SIG-M5 treated with dmso at 0.1 percent for 504 hours (cell line): ENCODE data around the gene RAB23.

Experiments
- DNase-seq: peaks from one replicate; lab custom pipeline; 2025; ENCODE audit not compliant: unreplicated experiment; lab: John Stamatoyannopoulos, UW

Gene RAB23

DNA sequence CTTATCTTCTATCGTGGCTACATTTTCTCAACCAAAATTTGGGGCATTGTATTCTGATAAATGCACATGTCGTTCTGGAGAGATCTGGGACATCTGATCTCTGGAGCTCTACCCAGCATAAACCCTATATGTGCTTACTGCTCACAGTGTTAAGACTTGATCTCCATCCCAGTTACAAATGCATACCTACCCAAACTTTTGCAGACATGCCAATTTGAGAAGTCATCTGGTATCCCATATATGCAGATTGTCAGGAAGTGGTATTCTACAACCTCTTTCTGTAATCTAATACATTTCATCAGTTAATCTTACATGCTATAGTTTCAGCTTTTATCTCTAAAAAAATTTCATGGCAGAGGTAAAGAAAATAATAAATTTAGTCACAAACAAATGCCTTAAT lies 38.8 kb downstream of the RAB23 start:
- no peak for DNase-seq

DNA sequence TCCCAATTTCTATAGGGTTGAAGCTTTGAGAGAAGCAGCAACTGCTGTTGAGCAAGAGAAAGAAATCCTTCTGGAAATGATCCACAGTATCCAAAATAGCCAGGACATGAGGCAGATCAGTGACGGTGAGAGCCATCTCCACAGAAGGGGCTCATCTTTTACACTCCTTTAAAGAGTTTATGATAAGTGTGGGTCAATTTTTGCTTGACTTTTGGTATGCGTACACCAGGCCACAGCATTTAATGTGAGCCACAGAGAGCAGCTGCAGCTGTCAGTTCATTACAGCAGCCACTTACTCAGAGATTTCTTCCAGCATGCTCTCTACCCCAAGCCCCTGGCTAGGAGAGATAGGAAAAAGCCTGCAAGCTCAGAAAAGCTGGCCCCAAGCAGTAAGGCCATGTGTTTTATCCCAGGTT lies 40.1 kb downstream of the RAB23 start:
- DNase-seq: no peak

DNA sequence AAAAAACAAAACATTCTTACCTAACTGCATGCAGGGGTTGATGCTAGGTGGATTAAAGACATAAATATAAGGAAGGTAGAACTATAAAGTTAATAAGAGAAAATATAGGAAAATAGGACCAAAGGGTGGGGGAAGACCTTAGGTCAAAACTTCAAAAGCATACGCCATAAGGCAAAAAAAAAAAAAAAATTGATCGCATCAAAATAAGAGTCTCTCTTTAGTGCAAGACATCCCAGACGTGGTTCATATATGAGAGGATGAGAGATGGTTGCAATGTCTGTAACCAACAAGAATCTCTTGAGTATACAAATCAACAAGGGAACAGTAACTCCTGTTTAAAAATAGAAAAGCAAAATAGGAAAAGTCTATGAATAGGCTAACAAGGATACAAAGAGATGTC lies 41.5 kb downstream of the RAB23 start:
- DNase-seq: no peak

DNA sequence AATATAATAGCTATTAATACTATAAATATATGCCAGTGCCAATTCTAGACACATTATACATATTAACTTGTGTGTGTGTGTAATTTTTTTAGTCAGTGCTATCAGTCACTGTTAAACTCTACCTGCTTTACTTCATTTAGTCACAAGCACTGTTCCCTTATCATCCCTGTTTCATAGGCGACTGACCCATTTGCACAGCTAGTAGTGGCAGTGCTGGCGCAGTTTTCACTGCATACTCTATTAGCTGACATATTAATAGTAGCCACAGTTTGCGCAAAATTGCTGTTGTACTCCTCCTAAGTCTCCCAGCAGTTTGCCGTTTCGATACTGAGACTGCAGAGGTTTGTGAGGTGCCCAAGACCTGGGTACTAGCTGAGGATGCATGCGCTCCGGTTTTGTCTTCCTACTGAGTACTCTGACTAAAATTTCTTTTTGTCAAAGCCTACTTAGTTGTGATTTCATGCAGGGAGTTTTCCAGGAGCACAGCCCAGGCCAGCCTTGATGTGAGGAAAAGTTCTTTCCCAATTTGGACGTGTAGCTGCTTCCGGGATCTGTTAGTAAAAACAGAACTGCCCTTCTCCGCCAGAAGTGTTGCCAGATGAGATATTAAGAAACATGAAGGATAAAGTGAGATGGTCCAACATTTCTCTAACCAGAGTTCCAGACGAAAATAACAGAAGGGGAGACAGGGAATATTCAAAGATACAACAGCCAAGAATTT lies 44.4 kb downstream of the RAB23 start:
- no peak for DNase-seq

DNA sequence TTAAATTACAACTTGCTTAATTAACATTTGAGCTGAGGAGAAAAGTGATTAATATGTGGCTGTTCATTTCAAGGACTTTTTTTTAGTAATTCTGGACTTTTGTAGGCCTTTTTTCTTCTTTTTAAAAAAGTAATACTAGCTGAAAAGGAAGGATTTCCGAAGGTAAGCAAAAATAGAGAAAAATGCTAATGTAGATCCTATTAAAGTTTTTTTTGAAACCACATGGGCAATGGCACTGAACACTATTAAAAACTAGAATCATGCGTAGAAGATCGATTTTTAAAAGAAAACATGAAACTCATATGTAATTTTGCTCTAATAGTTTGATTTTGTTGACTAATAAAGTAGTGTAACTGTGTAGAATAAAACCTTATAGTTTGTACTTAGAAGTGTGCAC lies 47.6 kb downstream of the RAB23 start:
- no peak for DNase-seq

DNA sequence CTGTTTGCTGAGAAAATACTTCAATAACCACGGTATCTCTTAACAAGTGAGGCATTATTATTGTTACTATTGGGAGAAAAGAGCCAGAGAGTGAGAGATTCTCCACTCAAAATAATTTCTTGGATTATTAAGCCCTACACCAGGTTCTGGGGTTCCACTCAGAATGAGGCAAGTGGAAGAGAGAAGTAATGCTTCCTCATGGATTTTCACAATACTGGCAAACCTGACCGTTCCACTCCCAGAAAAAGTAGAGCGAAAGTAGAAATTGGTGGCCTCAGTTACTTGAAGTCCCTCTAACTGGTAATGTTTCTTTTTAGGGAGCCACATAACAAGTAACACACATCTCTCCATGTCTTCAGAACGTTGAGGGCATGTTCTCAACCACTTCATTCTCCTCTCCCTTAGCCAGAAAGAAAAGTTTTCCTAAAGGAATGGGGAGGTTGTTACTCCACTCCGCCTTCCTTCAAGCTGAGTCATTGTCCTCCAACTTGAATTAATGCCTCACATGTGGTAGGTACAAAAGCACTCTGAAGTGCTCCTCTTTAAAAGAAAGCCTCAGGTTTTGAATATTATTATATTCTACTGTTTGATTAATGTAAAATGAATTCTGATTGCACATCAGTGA lies 48.1 kb downstream of the RAB23 start:
- DNase-seq: no peak

DNA sequence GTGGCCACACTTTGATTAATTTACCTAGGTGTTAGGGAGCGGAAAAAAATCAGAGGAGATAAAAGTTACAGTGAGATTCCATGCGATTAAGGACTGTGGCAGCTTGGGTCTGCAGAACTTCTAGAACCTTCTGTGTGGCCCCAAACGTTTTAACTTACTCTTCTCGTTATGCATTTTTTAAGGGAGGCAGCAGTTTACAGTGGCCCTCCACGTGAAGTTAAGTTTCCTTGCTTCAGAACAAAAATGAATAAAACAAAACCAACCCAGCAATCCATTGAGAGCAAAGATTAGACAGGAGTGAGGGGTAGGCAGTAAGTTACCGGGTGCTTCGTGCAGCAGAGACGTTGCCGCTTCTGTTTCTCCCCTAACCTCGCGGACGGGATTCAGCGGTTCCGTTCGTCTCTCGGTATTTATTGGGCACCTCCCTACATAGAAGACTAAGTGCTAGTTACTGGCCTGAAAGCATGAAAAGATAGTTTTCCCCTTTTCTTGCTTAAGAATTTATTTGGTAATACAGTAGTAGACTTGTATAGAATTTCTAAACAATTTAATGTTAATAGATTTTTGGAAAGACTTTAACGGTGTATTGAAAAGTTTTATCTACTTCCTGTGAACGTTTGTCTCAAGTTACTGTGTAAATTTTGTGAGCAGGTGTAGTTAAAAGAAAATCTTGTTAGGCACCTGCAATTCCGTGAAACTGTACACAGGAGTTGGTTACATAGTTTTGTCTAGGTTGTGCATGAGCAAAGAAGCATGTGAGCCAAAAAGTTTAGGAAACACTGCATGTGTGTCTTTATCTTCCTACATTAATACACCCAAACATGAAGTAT lies 48.8 kb downstream of the RAB23 start:
- DNase-seq: peak; percentile 9

DNA sequence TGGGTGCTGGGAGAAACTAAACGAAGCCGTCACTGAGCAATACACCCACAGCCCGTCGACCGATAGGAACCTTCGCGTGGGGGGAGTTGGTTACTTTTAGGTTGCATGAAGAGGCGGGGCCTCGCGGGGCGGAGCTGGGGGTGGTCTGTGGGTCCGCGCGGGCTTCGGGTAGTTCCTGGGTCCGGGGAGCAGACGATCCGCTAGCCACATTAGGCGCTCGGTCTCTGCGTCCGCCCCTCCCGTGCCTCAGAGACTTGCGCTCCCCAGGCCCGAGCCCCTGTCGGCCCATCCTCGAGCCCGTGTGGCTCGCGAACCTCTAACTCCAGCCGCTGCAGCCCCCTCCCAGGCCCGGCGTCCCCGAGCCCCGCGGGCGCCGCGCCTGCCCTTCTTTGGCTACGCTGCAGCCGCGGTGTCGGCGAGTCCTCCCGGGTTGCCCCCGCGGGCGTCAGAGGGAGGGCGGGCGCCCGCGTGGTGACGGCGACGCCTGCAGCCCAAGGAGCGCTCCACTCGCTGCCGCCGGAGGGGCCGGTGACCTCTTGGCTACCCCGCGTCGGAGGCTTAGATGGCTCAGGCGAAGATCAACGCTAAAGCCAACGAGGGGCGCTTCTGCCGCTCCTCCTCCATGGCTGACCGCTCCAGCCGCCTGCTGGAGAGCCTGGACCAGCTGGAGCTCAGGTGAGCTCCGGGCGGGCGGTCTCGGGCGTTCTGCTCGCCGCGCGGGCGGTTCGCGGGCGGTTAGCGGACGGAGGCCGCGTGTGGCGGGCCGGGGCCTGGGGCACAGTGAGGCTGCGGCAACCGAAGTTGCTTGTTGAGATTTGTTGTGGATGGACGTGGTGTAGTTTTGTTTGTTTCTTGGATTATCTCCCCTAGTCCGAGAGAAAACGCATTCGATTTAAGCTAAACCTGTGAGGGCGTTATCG lies 49.7 kb downstream of the RAB23 start, which contains the start of gene BAG2:
BAG2 (plus strand) TSS at position 191 of the 920 bp plus-strand sequence; CDS start at position 563, 372 bp downstream.
- DNase-seq: peak; percentile 88

DNA sequence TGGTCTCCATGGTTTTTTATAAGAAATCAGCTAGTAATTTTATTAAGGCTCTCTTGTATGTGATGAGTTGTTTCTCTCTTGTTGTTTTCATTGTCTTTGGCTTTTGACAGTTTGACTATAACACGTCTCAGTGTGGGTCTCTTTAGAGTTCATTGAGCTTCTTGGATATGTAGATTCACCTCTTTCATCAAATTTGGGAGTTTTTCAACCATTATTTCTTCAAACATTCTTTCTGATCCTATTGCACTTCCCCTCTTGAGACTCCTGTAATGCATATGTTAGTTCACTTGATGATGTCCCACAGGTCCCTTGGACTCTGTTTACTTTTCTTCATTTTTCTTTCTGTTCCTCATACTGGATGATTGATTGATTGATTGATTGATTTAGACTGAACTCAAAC lies 57.0 kb downstream of the RAB23 start:
- DNase-seq: no peak

DNA sequence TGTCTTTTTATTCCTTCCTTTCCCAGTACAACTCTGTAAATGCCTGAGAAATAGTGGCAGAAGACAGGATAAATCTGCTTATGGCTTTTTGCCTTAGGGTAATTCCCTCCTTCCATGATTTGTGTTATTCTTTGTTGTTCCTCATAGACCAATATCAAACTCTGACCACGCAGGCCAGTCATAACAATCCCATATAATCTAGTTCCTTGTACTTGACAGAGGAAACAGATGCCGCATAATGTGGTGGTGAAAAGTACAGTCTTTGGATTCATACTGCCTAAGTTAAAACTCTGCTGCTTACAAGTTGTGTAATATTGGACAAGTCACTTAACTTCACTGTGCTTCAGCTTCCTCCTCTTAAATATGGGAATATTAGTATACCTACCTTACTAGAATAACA lies 58.2 kb downstream of the RAB23 start:
- DNase-seq: no peak

DNA sequence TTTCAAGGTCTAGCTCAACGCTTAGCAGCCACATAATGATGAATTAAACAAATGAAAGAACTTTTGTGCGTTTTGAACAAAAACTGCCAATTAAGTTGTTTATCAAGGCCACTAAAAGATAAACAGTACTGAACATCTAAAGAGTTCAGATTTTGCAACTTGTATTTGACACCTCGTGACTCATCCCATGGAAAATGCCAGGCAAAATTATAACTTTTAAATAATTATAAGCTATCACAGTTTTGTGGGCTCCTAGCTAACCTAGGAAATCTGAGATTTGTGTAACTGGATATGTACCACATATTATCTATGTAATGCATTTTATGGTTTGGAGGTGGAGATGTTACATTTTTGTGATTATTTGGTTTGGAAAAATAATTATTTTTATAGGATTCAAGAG lies 59.6 kb downstream of the RAB23 start:
- DNase-seq: no peak

DNA sequence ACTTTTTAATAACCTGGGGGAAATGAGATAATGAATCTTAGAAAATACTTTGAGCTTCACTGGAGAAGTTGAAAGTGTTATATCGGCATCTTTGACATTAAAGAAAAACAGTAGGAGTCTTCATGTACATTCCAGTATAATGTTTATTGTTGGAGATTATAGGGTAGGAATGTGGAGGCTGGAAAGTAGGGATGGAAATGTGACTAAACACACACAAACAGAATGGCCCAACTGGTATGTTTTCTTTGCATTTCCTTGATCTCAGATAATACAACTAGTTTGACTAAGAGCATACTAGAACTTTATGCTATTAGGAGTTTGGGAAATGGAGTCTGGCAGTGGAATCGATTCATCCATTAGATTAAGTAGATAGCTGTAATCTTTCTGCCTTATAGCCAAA lies 60.1 kb downstream of the RAB23 start:
- DNase-seq: no peak

DNA sequence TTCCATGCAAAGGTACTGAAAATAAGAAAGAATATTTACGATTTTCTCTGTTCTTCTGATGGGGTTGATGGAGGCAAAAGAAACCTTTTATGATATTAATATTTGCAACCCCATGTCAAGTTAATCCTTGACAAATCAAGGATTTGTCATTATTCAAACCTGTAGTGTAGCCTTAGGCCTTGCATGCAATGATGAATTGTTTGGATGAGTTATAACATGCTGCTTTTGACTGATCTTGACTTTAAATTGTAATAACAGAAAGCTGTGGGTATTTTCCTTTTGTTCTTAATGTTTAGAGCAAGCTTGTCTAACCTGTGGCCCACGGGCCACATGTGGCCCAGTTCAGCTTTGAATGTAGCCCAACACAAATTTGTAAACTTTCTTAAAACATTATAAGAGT lies 63.0 kb downstream of the RAB23 start:
- DNase-seq: no peak

DNA sequence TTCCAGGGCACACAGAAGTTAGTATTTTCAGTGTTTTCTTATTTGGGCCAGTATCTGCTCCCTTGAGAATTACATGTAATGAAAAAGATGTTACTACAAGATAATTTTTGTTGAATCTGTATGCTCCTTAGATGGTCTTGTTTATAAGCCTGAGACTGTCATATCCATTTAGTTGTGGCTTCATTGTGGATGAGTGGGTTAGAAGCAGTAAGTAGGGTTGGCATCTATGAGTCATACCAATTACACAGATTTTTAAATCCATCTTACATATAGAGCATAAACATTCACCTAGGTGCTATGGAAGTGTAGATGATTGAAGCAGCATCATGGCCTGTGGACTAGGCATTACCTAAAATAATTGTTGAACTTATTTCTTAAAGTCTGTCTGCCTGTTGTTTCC lies 63.4 kb downstream of the RAB23 start:
- no peak for DNase-seq

DNA sequence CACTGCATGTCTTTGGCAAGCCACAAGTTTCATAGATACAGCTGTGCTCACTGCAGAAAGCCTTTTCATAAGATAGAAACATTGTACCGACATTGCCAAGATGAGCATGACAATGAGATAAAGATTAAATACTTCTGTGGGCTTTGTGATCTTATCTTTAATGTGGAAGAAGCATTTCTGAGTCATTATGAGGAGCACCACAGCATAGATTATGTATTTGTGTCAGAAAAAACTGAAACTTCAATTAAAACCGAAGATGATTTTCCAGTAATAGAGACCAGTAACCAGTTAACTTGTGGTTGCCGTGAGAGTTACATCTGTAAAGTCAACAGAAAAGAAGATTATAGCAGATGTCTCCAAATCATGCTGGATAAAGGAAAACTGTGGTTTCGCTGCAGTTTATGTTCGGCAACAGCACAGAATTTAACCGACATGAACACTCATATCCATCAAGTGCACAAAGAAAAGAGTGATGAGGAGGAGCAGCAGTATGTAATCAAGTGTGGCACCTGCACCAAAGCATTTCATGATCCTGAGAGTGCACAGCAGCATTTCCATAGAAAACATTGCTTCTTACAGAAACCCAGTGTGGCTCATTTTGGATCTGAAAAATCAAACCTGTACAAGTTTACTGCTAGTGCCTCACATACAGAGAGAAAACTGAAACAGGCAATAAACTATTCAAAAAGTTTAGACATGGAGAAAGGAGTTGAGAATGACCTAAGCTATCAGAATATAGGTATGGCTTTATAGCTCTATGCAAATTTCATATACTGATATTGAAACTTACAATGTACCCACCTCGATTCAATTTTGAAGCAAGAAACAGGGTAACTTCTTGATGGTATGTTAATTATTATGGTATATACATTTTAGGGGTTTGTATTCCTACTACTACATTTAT lies 73.9 kb downstream of the RAB23 start:
- no peak for DNase-seq

DNA sequence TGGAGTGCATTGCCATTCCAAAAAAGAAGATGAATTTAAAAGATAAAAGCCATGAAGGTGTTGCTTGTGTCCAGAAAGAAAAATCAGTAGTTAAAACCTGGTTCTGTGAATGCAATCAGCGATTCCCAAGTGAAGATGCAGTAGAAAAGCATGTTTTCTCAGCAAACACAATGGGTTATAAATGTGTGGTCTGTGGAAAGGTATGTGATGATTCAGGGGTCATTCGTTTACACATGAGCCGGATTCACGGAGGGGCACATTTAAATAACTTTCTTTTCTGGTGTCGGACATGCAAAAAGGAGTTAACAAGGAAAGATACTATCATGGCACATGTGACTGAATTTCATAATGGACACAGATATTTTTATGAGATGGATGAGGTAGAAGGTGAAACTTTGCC lies 74.7 kb downstream of the RAB23 start:
- DNase-seq: no peak

DNA sequence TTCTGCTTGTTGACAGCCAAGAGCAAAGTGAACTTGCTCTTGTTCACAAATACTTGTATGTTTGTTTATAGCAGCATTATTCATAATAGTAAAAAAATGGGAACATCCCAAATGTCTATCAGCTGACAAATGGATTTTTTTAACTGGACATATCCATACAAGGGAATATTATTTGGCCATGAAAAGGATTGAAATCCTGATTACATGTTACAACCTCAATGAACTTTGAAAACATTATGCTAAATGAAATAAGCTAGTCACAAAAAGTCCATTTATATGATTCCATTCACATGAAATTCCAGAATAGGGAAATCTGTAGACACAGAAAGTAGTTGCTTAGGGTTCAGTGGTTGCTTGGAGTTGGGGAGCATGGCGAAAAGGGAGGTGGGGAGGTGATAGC lies 78.4 kb downstream of the RAB23 start:
- DNase-seq: no peak

DNA sequence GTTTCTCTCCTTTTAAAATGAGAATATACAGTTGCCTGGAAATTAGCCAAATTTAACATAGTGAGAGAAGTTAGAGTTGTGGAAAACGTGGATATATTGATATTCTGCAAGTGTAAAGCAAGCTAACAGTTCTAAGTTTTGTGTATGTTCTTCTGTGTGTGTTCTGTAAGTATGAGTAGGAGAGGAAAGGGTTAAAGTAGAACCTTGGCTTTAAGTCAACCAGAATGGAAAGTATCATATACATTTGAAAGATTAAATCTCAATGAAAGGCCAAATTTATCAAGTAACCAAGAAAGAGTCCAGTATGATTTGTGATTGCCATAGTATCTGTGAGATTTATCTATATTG lies 80.0 kb downstream of the RAB23 start:
- DNase-seq: no peak

DNA sequence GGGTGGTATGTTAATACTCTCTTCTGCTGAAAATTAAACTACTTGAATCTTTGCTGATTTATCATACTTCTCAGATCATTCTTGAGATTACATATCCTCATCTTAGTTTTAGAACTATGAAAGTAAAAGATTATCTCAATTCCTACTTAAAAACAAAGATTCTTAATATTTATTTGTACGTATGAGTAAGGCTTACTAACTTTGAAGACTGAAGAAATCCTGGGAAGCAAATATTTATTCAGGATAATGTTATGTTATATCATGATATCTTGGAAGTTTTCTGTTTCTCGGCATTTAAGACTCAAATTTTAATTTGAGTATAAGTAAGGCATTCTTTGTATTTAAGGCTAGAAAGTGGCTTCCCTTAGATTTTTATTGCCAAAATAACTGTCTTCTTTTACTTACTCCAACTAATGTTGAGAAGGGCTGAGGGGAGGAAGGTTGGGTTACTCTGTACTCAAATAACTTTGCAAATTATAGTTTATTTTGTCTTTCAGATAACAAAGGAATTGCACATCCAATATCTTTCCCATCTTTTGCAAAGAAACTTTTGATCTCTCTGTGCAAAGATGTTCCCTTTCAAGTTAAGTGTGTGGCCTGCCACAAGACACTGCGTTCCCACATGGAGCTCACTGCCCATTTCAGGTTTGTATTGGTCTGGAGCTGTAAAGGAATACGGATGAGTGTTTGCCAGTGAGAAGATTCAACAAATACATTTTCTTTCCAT lies 80.5 kb downstream of the RAB23 start:
- DNase-seq: no peak
